Measurements from ENCODE around the gene WWOX.

WWOX gene

GRCh38 chr16:78584991-78585390 lies 485.5 kb downstream of the WWOX start:
- no peaks in the 10 kb centered on the region for H3K36me3 ChIP-seq
- no peak overlapping the region for H3K4me3 ChIP-seq
- DNase-seq, result no peak
- H3K9me3 ChIP-seq, result no peaks in the 10 kb centered on the region
- no peaks in the 10 kb centered on the region for H3K4me1 ChIP-seq
- no peaks in the 10 kb centered on the region for H3K27me3 ChIP-seq
- intact Hi-C loops (cut with DNase I; ENCODE audit: low total_unique reads), result no loop called here
- no peak overlapping the region for H3K27ac ChIP-seq
- no peak for TF ChIP-seq CTCF (IDR thresholded peaks at IDR 0.05)

GRCh38 chr16:78589331-78589730 lies 489.9 kb downstream of the WWOX start:
- intact Hi-C loops (cut with DNase I; ENCODE audit: low total_unique reads), result no loop called here
- Histone ChIP-seq H3K9me3 (no peaks in the 10 kb centered on the region), H3K4me1 (no peaks in the 10 kb centered on the region), H3K27ac (no peak overlapping the region), H3K4me3 (no peak overlapping the region), H3K27me3 (no peaks in the 10 kb centered on the region), H3K36me3 (no peaks in the 10 kb centered on the region)
- DNase-seq, result no peak
- TF ChIP-seq CTCF (IDR thresholded peaks at IDR 0.05), result no peak

- Histone ChIP-seq H3K27me3 (no peaks in the 10 kb centered on the region), H3K4me3 (no peak overlapping the region), H3K27ac (no peak overlapping the region), H3K36me3 (no peaks in the 10 kb centered on the region), H3K9me3 (no peaks in the 10 kb centered on the region), H3K4me1 (no peaks in the 10 kb centered on the region)
- intact Hi-C loops (cut with DNase I; ENCODE audit: low total_unique reads), result no loop called here
- no peak for DNase-seq
- no peak for TF ChIP-seq CTCF (IDR thresholded peaks at IDR 0.05)
Observed at GRCh38 chr16:78591682-78592103, 492.2 kb downstream of the WWOX start.

GRCh38 chr16:78592111-78592510 lies 492.7 kb downstream of the WWOX start:
- H3K9me3 ChIP-seq, result no peaks in the 10 kb centered on the region
- no peak overlapping the region for H3K27ac ChIP-seq
- no peak for DNase-seq
- no peaks in the 10 kb centered on the region for H3K4me1 ChIP-seq
- no peaks in the 10 kb centered on the region for H3K36me3 ChIP-seq
- intact Hi-C loops (cut with DNase I; ENCODE audit: low total_unique reads), result no loop called here
- no peak overlapping the region for H3K4me3 ChIP-seq
- H3K27me3 ChIP-seq, result no peaks in the 10 kb centered on the region
- TF ChIP-seq CTCF (IDR thresholded peaks at IDR 0.05), result no peak

- no peaks in the 10 kb centered on the region for H3K4me1 ChIP-seq
- no peak for DNase-seq
- H3K36me3 ChIP-seq, result no peaks in the 10 kb centered on the region
- H3K27ac ChIP-seq, result no peak overlapping the region
- intact Hi-C loops (cut with DNase I; ENCODE audit: low total_unique reads), result no loop called here
- H3K27me3 ChIP-seq, result no peaks in the 10 kb centered on the region
- TF ChIP-seq CTCF (IDR thresholded peaks at IDR 0.05), result no peak
- H3K4me3 ChIP-seq, result no peak overlapping the region
- no peaks in the 10 kb centered on the region for H3K9me3 ChIP-seq
Observed at GRCh38 chr16:78593352-78593751, 493.9 kb downstream of the WWOX start.

GRCh38 chr16:78594191-78594590 lies 494.7 kb downstream of the WWOX start:
- no peak overlapping the region for H3K4me3 ChIP-seq
- intact Hi-C loops (cut with DNase I; ENCODE audit: low total_unique reads), result no loop called here
- H3K27me3 ChIP-seq, result no peaks in the 10 kb centered on the region
- no peak for DNase-seq
- no peaks in the 10 kb centered on the region for H3K9me3 ChIP-seq
- no peaks in the 10 kb centered on the region for H3K4me1 ChIP-seq
- no peak for TF ChIP-seq CTCF (IDR thresholded peaks at IDR 0.05)
- no peak overlapping the region for H3K27ac ChIP-seq
- no peaks in the 10 kb centered on the region for H3K36me3 ChIP-seq

Measured in tibial artery (tissue), 4 donors.